CD4-positive, alpha-beta T cell treated with Interferon alpha-2 for 1 hour (primary cell): Measurements from ENCODE around the gene SPAG8.
A peak's percentile ranks its signal among the peaks of the same experiment; 100 is the strongest.

Experiments used
- DNase-seq, 2 donors: peaks; one replicate each; pipeline ENCODE4 v3.0.0-alpha.2; 2020 to 2022

The SPAG8 gene

DNA sequence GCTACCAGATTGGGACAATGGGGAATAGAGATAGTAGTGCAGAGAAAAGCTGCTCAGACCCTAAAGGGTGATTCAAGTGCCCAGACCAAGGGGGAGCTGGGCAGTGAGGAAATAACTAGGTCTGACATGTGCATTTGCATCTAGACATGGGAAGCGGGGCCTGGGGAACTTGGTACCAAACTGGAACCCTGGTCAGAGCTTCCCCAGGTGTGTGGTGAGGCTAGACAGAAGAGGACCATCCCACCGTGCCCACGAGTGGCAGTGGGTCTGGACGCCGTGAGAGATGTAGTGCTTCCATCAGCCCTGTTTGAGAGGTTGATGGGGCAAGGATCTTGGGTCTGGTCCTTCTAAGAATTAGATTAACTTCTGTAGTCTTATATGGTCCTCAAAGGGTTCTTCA, 24.5 kb upstream of the SPAG8 start:
- no peak for DNase-seq

DNA sequence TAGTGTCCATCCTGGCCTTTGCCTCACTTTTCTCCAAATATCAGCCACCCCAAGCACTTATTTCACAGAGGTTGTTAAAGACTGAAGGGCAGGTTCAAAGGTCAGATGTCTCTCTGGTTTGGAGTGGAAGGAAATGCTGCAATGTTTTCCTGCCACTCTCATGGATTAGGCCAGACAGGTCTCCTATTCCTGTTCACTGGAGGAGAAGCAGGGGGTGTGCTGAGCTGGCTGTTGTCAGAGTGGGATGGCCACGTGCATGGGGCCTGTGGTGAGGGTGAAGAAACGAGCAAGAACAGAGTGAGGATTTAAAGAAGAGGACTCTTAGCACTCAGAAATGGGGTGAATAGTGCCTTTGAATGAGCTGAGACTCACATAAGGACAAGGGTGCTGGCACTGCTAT, 23.7 kb upstream of the SPAG8 start:
- DNase-seq, result no peak

DNA sequence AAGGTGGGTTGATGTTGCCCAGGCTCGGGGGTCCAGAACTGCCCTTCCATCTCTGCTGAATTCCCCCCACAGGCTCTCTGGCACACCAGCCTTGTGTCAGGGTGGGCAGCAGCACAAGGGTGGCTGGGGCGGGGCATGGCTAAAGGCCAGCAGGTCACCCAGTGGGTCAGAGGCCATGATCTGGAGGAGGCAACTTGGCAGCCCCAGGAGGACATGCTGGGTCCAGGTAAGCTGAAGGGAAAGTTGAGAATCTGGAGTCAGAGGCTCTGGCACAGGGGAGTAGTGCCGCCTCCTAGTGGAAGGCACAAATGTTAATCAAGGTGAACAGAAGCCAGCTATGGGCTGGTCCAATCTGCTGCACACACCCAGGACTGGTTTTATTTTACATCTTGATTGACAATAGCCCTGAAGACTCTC, 23.2 kb upstream of the SPAG8 start:
- DNase-seq, result peak in 1 of 2 donors; percentile 31

DNA sequence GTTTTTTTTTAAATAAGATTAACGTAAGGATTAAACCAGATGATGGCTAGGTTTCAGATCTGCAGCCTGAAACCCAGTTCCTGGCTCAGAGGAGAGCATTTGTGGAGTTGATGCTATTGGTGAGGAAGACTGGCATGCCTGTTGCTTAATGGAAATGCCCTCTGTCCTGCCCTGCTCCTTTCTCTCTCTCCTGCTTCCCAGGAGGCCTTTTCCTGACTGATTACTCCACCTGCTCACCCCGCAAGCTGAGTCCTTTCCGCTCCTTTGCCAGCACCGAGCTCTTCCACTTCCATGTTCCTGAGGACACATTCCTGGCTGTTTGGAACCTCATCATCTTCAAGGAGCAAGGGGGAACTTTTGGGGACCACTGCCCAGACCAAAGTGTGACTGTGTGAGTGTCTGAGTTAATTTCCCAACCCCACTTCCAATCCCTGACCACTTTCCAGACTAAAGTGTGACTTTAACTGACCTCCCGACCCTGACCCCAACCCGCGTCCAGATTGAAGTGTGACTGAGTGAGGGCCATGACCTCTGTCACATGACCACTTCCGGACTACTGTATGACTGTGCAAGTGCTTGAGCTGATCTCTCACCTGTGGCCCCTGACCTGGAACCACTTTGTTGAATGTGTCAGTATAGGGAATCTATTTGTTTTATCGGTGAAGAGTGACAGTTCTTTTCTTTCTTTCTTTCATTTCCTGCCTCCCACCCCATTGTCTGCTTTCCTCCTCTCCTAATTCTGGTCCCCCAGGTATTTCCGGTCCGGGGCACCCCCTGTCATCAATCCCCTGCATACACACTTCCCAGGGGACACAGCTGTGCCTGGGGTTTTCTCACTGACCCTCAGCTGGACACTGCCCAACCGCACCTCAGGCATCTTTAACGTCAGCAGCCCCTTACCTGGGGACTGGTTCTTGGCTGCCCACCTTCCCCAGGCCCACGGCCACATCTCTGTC, 22.5 kb upstream of the SPAG8 start:
- DNase-seq, result no peak

DNA sequence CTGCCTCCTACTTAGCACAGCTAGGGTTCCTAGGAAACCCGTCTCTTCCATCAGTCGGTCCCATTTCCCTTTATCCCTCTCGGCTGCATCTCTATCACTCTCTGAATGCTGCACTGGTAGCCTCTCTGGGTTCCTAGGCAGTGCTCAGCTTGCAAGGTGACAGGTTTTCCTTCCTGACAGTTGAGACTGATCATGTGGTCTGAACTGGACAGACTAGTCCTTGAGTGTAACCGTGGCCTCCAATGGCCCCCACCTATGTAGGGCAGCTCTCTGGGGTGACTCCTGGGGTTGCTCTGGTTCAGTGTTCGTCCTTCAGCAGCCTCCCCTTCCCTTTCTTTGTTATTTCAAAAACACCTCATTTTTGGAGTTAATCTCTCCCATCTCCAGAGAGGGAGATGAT, 20.8 kb upstream of the SPAG8 start:
- no peak for DNase-seq

DNA sequence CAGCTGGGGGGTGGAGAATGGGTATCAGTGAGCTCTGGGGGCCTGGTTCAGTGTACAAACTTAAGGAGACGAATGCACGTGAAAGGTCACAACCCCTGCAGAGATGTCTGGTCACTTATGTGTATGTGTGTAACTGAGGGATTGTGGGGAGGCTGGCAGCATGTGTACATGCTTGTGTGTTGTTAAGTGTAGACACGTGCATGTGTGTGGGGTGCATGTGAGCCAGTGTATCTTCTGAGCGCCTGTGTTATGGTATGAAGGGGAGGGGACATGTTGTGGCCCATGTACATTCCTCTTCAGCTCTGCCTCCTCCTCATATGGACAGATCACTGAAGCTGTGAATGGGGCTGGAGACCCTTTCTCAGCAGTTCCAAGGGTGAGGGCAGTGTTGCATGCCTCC, 19.0 kb upstream of the SPAG8 start:
- DNase-seq, result no peak

DNA sequence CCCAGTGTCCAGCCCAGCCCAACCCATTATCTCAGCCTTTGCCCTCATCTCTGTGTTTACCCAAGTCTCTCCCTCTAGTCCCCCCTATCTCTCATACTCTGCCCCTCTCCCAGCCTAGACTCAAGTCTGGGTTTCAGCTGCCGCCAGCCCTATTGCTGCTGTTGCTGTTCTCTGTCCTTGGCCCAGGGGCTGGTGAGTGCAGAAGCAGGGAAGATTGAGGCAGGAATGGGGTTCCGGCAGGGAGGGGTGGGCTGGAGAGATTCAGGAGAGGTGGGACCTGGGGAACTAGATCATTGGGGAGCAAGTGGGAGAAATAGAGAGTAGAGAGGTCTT, 17.7 kb upstream of the SPAG8 start:
- no peak for DNase-seq

DNA sequence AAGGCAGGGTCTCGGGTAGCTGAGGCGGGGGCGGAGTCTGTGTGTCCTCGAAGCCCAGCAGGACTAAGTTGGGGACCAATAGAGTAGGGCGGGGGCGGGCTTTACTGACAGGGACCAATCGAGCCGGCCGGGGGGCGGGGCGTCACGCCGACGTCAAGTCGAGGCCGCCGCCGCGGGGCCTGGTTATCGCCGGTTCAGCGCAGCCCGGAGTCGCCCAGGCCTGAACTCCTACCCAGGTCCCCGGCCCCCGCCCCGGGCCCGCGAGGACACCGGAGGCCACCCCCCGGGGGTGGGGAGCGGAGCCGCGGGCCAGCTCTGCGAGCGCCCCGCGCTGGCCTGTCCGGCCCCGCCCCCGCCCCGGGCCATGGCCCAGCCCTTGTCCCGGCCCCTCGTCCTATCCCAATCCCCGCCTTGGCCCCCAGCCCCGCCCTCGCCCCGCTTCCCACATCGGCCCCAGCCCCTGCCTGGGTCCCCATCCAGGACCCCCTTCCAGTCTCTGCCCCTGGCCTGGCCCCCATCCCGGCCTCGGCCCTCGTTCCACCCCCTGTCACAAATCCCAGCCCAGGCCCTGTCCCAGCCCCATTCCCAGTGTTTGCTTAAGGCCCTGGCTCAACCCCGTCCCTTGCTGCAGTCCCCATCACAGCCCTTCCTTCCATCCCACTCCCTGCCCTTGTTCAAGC, 17.2 kb upstream of the SPAG8 start, which contains the start of gene TMEM8B:
TMEM8B (plus strand) TSS at position 145 of the 680 bp plus-strand sequence; CDS start at position 365, 220 bp downstream.
- DNase-seq, result peak; percentile 92 to 94

DNA sequence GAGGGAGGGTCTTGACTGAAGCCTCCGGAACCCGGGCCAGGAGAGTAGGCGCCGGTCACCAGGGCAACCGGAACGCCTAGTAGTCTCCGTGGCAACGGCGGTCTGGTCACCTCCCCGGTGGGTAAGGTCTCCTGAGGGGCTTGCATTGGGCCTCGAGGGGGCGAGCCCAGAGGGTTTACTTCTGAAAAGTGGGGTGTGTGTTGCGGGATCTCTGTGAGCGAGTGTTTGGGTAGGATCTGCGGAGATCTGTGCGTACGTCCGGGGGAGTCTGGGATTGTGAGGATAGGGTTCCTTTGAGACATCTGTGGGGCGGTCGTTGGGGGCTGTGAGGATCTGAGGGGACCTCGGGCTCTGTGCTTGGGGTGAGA, 16.6 kb upstream of the SPAG8 start, which contains the start of gene FAM221B:
FAM221B (minus strand) TSS at position 17 of the 368 bp plus-strand sequence. CDS start 2,571 bp downstream, outside the sequence.
- peak in 1 of 2 donors; percentile 6 for DNase-seq

DNA sequence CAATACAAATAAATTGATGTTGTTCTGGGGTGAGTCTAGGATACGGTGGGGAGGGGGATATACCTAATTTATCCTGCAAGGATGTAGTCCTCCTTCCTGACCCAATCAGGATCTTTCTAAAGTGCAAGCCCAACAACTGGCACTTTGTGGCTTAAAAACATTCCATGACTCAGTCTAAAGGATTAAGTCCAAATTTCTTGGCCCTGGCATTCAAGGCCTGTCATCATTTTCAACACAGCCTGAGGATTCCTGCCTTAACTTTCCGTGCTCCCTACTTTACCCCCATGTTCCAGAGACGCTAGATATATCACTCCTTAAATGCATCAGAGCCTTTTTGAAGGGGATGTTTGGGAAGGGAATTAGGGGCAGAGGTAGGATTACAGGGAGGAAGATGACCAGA, 15.4 kb upstream of the SPAG8 start:
- no peak for DNase-seq

DNA sequence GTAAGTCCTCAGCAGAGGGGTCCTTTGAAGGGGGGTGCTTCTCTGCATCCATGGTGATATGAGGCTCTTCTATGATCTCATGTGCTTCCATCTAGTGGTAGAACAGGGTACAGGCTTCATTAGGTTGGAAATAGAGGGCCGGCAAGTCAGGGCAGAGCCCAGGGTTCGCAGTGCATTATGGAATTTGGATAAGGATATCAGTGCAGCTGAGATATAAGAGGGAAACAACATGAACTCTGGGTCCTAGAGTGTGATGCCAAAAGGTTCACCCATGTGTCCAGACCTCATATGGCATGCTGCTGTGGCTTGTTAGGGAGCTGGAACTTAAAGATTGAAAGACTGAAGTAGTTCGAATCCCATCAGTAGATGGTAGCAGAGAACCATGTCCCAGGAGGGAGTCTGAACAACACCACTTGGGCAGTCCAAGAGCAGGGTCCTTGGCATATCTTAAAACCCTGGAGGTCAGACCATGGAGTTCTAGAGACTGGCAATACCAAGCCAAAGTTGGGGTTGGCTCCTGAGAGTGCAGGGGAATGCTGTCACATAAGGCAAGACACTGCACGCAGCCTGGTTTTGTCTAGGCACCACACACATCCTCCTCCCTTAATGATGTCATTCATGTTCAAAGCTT, 14.1 kb upstream of the SPAG8 start:
- DNase-seq, result peak; percentile 14 to 70

DNA sequence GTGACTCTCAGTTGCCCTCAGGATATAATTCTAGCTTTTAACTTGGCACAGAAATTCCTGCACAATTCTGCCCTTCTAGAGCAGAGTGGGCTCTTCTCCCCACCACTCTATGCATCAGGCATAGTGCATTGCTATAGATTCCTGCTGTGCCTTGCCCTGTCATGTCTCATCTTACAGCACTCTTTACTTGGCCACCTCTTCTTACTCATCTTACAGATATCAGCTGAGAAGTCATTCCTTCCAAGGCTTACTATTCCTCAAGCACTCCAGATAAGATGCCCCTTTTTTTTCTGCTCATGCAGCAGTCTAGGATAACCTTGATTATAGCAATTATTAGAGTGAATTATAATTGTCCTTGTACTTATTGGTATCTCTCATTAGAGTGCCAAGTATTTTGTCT, 10.9 kb upstream of the SPAG8 start:
- DNase-seq, result no peak

DNA sequence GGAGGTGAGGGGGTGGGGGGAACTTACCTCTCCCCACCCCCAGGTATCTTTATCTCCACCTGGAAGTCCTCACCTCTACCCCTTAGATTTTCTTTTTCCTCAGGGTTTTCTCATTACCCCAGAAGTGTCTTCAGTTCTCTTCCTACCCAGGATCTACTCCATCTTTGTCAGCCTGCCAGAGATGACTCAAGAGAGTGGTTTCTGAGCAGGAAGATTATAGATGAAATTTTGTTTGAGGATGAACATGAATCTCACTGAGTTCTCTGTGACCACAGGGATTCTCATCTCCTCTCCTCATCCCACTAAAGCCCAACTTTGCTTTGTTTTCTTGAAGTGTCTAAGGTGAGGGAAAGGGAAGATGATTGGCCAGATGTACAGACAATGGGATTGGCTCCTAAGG, 8.0 kb upstream of the SPAG8 start:
- DNase-seq, result no peak

DNA sequence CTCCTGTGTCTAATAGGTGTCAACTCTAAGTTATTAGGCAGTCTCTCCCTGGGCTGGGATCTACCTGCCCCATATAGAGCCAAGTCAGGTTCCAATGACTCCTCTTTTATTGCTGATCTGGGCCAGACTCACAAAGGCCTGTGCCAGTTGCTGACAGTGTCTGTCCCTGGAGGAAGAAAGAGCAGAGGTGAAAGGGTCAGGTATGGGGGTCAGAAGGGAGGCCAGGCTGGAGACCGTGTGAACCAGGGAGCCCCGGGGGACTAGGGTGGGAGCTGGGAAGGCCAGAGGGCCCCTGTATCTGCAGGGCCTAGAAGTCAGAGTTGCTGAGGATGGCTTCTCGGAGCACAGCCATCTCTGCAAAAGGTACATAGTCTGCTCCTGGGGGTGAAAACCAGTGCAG, 6.3 kb upstream of the SPAG8 start:
- no peak for DNase-seq

DNA sequence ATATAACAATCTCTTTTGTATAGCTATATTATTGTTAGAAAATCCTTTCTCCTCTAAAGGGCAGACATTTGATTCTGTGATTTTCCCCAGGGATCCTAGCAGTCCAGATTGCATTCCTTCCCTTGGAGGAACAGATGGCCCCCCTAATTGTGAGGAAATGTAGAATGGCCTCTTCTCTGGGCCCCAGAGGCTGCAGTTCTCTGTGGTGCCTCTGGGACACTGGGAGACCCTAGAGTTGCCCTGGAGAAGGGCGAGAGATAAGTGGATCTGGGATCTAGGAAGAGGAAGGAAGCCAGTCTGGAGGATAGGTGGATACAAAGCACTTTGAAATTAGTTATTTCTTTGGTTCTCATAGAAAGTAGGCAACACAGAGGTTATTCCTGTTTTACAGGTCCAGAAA, 4.6 kb upstream of the SPAG8 start:
- no peak for DNase-seq

DNA sequence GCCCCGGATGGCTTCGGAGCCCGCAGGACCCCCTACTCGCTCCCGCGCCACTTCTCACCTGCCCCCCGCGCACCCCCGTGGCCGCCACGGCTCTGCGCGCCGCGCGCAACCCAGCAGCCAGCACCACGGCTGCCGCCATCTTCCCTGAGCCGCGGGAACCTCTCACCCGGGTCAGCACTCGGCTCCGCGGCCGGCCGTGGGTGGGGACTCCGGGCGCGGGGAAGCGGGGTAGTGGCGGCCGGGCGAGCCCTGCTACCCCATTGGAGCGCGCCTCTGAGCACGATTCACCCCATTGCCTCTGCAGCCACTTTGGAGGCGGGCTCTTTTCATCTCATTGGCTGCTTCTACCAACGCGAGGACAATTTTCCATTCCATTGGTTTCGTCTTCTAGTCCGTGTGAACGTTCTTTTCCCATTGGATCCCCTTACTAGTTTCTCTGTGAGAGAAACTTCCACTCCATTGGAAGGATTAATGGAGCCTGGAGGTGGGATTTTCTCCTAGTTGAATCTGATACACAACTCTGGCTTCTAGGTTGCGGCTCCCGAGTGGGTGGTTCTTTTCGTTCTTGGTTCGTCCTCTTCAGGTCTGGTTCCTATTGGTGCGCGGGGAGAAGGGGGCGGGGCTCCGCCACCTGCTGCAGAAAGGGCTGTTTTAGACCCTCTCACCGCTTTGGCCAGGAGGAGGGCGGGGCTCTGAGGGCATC, 2.9 kb upstream of the SPAG8 start, which contains the start of gene HINT2:
HINT2 (minus strand) TSS at position 202 of the 703 bp plus-strand sequence; CDS start at position 139, 63 bp downstream.
- peak; percentile 97 for DNase-seq

DNA sequence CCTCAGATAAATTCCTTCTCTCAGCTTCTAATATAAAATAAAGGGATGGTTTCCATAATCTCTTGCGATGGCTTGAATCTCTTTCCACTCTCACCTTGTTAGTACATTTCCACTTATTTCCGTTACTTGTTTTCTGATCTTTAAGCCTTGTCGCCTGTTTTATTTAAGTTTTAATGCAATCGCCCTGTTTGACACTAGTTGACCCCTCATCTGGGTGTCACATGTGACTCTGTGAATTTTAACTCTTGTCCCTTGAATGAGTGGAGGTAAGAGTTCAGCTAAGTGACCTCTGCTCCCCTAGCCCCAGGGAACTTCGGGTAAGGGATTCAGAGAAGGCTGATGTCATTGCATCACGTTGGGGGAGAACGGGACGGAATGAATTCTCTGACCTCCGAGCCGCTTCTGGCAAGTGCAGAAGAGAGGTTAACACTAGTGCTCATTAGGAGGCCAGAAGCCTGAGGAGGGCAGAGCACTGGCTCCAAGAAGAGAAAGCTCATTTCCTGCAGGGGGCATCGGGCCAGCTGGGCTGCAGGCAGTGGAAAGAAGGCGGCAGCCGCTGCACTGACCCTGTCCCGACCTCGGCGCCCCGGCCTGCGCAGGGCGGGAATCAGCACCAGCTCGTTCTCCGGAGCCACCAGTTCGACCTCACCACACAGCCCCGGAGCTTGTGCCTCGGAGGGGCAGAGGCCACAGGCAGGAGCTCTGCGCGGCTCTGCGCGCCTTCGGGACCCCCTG, 2.2 kb upstream of the SPAG8 start:
- DNase-seq, result peak; percentile 23 to 42

DNA sequence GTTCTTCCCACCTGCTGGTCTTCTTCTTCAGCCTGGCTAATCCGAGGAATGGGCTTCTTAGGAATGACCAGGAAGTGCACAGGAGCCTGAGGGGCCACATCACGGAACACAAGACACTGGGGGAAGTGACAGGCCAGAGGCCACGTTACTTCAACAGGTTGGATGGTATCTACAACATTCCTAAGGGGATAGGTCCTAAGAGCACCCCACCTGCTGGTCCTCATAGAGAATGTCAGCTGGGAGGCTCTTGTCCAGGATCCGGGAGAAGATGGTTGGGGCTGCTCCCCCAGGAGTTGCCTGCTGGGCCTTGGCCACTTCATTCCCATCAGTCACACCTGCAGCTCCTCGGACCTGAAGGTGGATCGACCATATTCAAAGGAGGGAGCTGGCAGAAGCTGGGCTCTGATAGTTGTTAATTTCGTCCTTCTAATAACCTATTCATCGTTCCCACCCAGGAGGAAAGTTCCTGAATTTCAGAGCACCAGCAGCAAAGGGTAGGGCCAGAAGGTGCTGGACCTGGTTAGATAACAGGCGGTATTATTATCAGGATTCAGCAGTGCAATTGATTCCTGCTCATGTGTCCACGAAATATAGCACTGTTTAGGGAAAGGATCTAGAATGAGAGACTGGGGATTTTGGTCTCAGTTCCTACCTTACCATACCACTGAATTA, 1.5 kb upstream of the SPAG8 start:
- no peak for DNase-seq

DNA sequence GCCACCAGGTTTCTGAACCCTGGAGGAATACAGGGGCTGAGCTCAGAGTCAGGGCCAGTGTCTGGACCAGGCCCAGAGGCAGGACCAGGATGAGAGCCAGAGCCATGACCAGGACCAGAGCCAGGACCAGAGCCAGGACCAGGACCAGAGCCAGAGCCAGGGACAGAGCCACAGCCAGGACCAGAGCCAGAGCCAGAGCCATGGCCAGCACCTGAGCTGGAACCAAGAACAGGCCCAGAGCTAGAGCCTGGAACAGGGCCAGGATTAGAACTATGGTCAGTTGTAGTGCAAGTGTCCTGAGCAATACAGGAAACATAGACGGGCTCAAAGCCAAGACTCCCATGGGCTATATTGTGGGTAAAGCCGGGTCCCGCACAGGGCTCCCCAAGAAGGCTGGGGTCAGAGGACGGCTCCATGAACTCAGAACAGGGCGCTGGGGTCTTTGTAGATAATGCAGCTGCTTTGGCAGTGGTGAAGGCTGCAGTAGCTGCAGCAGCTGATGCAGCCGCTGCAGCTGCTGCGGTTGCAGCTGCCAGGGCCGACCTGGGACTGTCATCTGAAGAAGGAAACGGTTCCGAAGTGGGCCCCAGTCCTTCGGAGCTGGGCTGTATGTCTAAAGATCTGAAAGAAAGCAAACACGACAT, 559 bp downstream of the SPAG8 start:
- DNase-seq, result no peak

DNA sequence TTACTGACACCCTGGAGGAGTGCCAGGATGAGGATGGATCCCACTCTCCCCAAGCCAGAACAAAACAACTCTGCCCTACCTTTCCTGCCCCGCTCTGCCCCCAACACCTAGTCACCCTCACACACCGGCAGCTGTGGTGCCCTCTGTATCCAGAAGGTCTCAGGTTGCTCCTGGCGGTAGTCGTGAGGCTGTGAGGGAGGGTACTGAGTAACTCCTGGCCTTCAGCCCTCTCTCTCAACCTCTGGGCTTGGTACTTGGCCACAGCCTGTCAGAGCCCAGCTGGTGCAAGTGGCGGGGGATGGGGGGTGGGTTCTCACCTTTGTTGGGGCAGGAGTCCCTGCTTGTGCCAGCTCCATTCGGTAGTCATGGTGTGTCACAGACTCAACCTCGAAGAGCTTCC, 1.9 kb downstream of the SPAG8 start:
- DNase-seq, result no peak

DNA sequence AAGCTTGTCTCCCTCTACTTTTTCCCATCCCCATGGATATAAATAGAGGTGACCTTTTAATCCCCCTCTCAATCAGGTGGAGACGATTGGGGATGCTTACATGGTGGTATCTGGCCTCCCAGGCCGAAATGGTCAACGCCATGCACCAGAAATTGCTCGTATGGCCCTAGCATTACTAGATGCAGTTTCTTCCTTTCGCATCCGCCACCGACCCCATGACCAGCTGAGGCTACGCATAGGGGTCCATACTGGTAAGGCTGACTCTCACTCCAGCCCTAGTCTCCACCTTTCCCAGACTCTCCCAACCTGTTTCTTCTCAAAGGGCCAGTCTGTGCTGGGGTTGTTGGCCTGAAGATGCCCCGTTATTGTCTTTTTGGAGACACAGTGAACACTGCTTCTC, 3.6 kb downstream of the SPAG8 start:
- no peak for DNase-seq
